Stimulated activated CD8-positive, alpha-beta memory T cell treated with anti-CD3 and anti-CD28 coated beads, Interleukin-7, amount 100 ng/mL, for 4 hours (primary cell): ENCODE results near the gene ADRM1.

ENCODE experiments used
- DNase-seq, 2 donors: peaks; one replicate each; pipeline ENCODE4 v3.0.0-alpha.2; 2020; ENCODE audit warnings: low read depth in 2 of 2

Gene ADRM1

GRCh38 chr20:62325172-62325905 is 22.5 kb downstream of the ADRM1 start:
- no peak for DNase-seq

- no peak for DNase-seq
Observed at GRCh38 chr20:62326559-62326958, 23.8 kb downstream of the ADRM1 start.

GRCh38 chr20:62326959-62327725 is 24.3 kb downstream of the ADRM1 start:
- no peak for DNase-seq

- DNase-seq: no peak
Observed at GRCh38 chr20:62327726-62328495, 25.1 kb downstream of the ADRM1 start.

- no peak for DNase-seq
Observed at GRCh38 chr20:62328684-62329388, 26.0 kb downstream of the ADRM1 start.

- no peak for DNase-seq
Observed at GRCh38 chr20:62329389-62330377, 26.9 kb downstream of the ADRM1 start.

GRCh38 chr20:62330576-62331317 is 27.9 kb downstream of the ADRM1 start:
- DNase-seq: no peak

GRCh38 chr20:62331347-62331746 is 28.6 kb downstream of the ADRM1 start:
- DNase-seq: no peak

GRCh38 chr20:62332421-62332820 is 29.6 kb downstream of the ADRM1 start:
- no peak for DNase-seq

GRCh38 chr20:62332989-62333819 is 30.4 kb downstream of the ADRM1 start:
- no peak for DNase-seq

GRCh38 chr20:62333820-62334595 is 31.2 kb downstream of the ADRM1 start:
- no peak for DNase-seq

GRCh38 chr20:62334881-62335280 is 32.1 kb downstream of the ADRM1 start:
- no peak for DNase-seq

GRCh38 chr20:62335532-62335931 is 32.7 kb downstream of the ADRM1 start:
- DNase-seq: no peak

GRCh38 chr20:62336329-62336728 is 33.5 kb downstream of the ADRM1 start:
- no peak for DNase-seq

GRCh38 chr20:62336775-62337557 is 34.2 kb downstream of the ADRM1 start:
- no peak for DNase-seq

- no peak for DNase-seq
Observed at GRCh38 chr20:62337558-62338293, 34.9 kb downstream of the ADRM1 start.

GRCh38 chr20:62338294-62338620 is 35.5 kb downstream of the ADRM1 start:
- DNase-seq: no peak
